Natural killer cell (primary cell): ENCODE results near the gene ERICH3. TPM values are rescaled to one million over a fixed set of nuclear protein-coding genes. Genes with fewer than 3 reads are reported as not detected.
"Not testable (repeated sequence)": the region's sequence is repeated elsewhere in the genome, so short reads cannot be mapped to it uniquely, and the experiment has no call there.

Source experiments
- ATAC-seq, 3 donors: fragments of 150-1000 bp in 2 of 3; fragments of 200-7000 bp in 1 of 3; cut with Tn5 transposase; 1 replicate in 1 of 3; 2 replicates in 2 of 3; pipeline ENCODE4 v1.10.0; 2021; ENCODE audit warnings: mild to moderate bottlenecking in 2 of 3, moderate library complexity in 2 of 3
- DNase-seq, 2 donors: peaks; one replicate each; pipeline versions ENCODE4 v3.0.0 to v3.0.0-alpha.2; 2013 to 2021; ENCODE audit warnings: mixed read lengths in 1 of 2
- H3K27ac ChIP-seq: one replicate; pipeline ENCODE4 v1.5.1; 2013; ENCODE audit warnings: mild to moderate bottlenecking, low read length
- H3K27me3 ChIP-seq: one replicate; pipeline ENCODE4 v1.6.1; 2013; ENCODE audit warnings: low read length; ENCODE audit not compliant: control insufficient read depth, insufficient read depth
- H3K36me3 ChIP-seq: one replicate; pipeline ENCODE4 v1.6.1; 2013; ENCODE audit warnings: low read length; ENCODE audit not compliant: control insufficient read depth, insufficient read depth
- H3K4me1 ChIP-seq: one replicate; pipeline ENCODE4 v1.6.1; 2013; ENCODE audit warnings: low read length; ENCODE audit not compliant: control insufficient read depth, insufficient read depth
- H3K4me3 ChIP-seq: one replicate; pipeline ENCODE4 v1.5.1; 2013; ENCODE audit warnings: low read length
- H3K9me3 ChIP-seq: one replicate; pipeline ENCODE4 v1.6.1; 2013; ENCODE audit warnings: low read length; ENCODE audit not compliant: control insufficient read depth, insufficient read depth
- H3K27ac Mint-ChIP-seq, 2 donors: one replicate each; pipeline ENCODE4 v1.8.0; 2022; ENCODE audit warnings: mild to moderate bottlenecking in 2 of 2, mixed read lengths in 2 of 2, moderate library complexity in 1 of 2
- H3K27me3 Mint-ChIP-seq, 2 donors: one replicate each; pipeline ENCODE4 v1.8.0; 2022; ENCODE audit warnings: low read depth in 2 of 2, mixed read lengths in 2 of 2
- H3K36me3 Mint-ChIP-seq: one replicate; pipeline ENCODE4 v1.8.0; 2022; ENCODE audit warnings: mixed read lengths
- H3K4me1 Mint-ChIP-seq, 2 donors: one replicate each; pipeline ENCODE4 v1.8.0; 2022; ENCODE audit warnings: mixed read lengths in 2 of 2
- H3K4me3 Mint-ChIP-seq: one replicate; pipeline ENCODE4 v1.8.0; 2022; ENCODE audit warnings: mild to moderate bottlenecking, moderate library complexity, mixed read lengths
- H3K9me3 Mint-ChIP-seq, 2 donors: one replicate each; pipeline ENCODE4 v1.8.0; 2022; ENCODE audit warnings: mixed read lengths in 2 of 2
- WGBS: methylation state at CpG from one replicate; pipeline ENCODE4 v1.1.7; 2013; ENCODE audit warnings: missing lambda C conversion rate; ENCODE audit not compliant: insufficient coverage; 5-methylcytosine and 5-hydroxymethylcytosine counted together
- intact Hi-C: fragments of 100-400 bp; cut with micrococcal nuclease; formaldehyde crosslinking; loops from one replicate; pipeline ENCODE4 v1.14.2; 2022
- total RNA-seq, 4 donors: library from RNA; stranded (reverse); fragments of 120-200 nt in 1 of 4; gene quantifications; one replicate each; pipeline versions ENCODE4 v1.2.3 to v1.2.4, GENCODE V29; 2013 to 2022
- TF ChIP-seq, protein P1 (sequence below): fragments of 200-600 bp; IDR thresholded peaks from one replicate; pipeline ENCODE4 v1.8.0; 2022; ENCODE audit warnings: antibody characterized with exemption

Gene ERICH3
- total RNA-seq, 3 donors from 2014 or later (not counting 1 experiment from before 2014, with no cell fraction given), result 0.64 to 1.0 (median 0.68) TPM

DNA sequence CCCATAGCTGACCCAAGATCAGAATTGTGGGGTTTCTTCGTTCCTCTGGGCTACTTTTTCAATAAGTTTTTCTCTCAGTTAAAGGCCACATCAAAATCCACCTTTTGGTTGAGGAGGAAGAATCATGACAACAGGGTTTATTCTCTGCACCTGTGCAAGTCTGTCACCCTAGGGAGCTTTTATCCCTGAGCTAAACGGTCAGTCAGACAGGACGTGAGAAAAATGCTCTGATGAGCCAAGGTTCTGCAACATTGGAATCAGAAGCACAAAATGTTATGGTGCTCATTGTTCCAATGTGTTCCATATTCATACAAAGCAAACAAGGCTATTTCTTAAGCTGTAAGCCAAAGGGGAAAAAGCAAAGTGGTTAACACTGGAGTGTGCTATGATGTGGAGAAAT lies 7.4 kb upstream of the ERICH3 start:
- 81% methylated on average over 2 of the region's 3 CpGs for whole genome bisulfite sequencing
- Mint-ChIP-seq H3K27me3 (peaks cover 0 to 6% of the 10 kb centered on the region in 2 donors), H3K27ac (no peak overlapping the region), H3K36me3 (no peaks in the 10 kb centered on the region), H3K4me3 (no peak overlapping the region), H3K9me3 (no peaks in the 10 kb centered on the region), H3K4me1 (no peaks in the 10 kb centered on the region)
- DNase-seq, result no peak
- no peak for ATAC-seq
- TF ChIP-seq, protein P1, sequence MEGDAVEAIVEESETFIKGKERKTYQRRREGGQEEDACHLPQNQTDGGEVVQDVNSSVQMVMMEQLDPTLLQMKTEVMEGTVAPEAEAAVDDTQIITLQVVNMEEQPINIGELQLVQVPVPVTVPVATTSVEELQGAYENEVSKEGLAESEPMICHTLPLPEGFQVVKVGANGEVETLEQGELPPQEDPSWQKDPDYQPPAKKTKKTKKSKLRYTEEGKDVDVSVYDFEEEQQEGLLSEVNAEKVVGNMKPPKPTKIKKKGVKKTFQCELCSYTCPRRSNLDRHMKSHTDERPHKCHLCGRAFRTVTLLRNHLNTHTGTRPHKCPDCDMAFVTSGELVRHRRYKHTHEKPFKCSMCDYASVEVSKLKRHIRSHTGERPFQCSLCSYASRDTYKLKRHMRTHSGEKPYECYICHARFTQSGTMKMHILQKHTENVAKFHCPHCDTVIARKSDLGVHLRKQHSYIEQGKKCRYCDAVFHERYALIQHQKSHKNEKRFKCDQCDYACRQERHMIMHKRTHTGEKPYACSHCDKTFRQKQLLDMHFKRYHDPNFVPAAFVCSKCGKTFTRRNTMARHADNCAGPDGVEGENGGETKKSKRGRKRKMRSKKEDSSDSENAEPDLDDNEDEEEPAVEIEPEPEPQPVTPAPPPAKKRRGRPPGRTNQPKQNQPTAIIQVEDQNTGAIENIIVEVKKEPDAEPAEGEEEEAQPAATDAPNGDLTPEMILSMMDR, result no peak
- Histone ChIP-seq H3K4me1 (no peaks in the 10 kb centered on the region), H3K4me3 (no peak overlapping the region), H3K36me3 (no peaks in the 10 kb centered on the region), H3K9me3 (no peaks in the 10 kb centered on the region), H3K27ac (no peak overlapping the region), H3K27me3 (no peaks in the 10 kb centered on the region)
- intact Hi-C loops, result no loop called here

DNA sequence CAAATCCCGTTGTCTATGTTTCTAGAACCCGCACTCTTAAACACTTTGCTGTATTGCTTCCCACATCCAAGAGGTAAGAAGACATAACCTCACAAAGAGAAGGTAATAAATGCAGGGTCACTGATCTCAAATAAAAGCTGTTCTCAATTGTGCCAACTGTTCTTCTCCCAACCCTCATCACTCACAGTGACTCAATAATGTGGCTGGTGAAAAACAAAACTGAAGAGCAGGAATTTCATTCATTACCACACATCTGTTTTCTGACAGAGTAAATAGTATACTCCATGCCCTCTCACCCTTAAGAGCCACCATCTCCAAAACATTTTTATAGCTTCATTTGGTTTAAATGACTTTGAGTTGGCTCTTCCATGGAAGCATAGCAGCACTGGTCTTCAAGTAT lies 6.2 kb upstream of the ERICH3 start:
- ATAC-seq, result no peak
- Histone ChIP-seq H3K4me1 (no peaks in the 10 kb centered on the region), H3K4me3 (no peak overlapping the region), H3K27me3 (no peaks in the 10 kb centered on the region), H3K27ac (no peak overlapping the region), H3K36me3 (no peaks in the 10 kb centered on the region), H3K9me3 (no peaks in the 10 kb centered on the region)
- Mint-ChIP-seq H3K4me1 (no peaks in the 10 kb centered on the region), H3K36me3 (no peaks in the 10 kb centered on the region), H3K27ac (no peak overlapping the region), H3K9me3 (no peaks in the 10 kb centered on the region), H3K4me3 (no peak overlapping the region), H3K27me3 (peaks cover 2 to 9% of the 10 kb centered on the region in 2 donors)
- intact Hi-C loops, result no loop called here
- TF ChIP-seq, protein P1, result no peak
- 81% methylated on average over 2 of the region's 2 CpGs for WGBS
- DNase-seq, result no peak

DNA sequence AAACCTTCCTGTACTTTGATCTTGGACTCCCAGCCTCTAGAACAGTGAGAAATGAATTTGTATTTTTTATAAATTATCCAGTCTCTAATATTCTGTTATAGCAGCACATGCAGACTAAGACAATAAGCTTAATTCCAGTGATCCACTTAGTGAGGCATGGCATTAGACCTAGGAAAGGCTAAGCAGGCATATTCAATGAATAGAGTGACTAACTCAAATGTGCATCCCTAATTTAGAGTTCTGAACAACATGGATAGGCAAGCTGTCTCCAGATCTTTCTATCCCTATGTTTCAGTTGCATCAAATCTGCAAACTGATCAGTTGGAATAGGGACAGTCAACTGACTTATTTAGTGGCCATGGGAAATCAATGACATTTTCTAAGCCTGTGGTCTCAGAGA lies 4.3 kb upstream of the ERICH3 start:
- peaks cover 9 to 20% of the 10 kb centered on the region in 2 donors for H3K27me3 Mint-ChIP-seq
- H3K4me1 Mint-ChIP-seq, result peaks cover 0 to 3% of the 10 kb centered on the region in 2 donors
- no peaks in the 10 kb centered on the region for H3K9me3 ChIP-seq
- no peaks in the 10 kb centered on the region for H3K4me1 ChIP-seq
- no peak overlapping the region for H3K4me3 Mint-ChIP-seq
- TF ChIP-seq, protein P1, result no peak
- no peak overlapping the region for H3K27ac ChIP-seq
- H3K36me3 ChIP-seq, result no peaks in the 10 kb centered on the region
- DNase-seq (no peak), ATAC-seq (no peak)
- no peaks in the 10 kb centered on the region for H3K36me3 Mint-ChIP-seq
- no peaks in the 10 kb centered on the region for H3K9me3 Mint-ChIP-seq
- intact Hi-C loops, result no loop called here
- no peak overlapping the region for H3K27ac Mint-ChIP-seq
- H3K4me3 ChIP-seq, result no peak overlapping the region
- no peaks in the 10 kb centered on the region for H3K27me3 ChIP-seq

DNA sequence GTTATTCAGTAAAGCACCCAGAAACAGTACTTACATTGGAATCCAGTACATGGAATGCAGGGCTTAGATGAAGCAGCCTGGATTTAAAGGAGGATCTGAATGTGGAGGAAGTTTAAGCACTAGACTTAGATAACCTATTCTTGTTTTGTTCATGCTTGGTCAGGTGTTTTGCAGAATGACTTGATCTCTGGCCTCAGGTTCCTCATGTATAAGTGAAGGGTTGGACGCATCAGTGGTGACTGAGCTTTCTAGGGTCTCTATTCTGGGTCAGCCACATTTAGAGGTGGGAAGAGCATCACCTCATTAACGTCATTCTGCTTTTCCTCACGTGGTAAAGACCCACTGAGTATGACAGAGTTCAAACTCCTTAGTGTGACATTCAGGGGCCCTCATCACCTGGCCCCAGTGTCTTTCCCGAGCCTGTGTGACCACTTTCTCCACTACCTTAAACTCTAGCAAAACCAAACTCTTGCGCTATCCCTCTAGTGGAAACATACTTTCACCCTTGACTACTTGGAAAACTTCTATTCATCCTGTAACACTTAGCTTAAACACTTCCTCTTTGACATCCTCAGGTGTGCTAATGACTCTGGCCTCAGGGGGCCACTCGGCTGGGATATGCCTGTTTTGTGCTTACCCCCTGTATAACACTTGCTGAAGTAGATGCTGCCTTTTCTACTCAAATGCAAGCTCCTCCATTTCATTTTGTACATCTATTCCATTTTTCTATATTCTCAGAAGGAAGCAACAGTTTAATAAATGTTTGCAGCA lies 871 bp upstream of the ERICH3 start:
- H3K4me3 Mint-ChIP-seq, result no peak overlapping the region
- intact Hi-C loops, result no loop called here
- Histone ChIP-seq H3K4me1 (no peaks in the 10 kb centered on the region), H3K4me3 (no peak overlapping the region), H3K27ac (no peak overlapping the region), H3K9me3 (no peaks in the 10 kb centered on the region), H3K36me3 (no peaks in the 10 kb centered on the region), H3K27me3 (no peaks in the 10 kb centered on the region)
- H3K4me1 Mint-ChIP-seq, result peaks cover 0 to 3% of the 10 kb centered on the region in 2 donors
- H3K27ac Mint-ChIP-seq, result no peak overlapping the region
- peaks cover 4 to 8% of the 10 kb centered on the region in 2 donors for H3K9me3 Mint-ChIP-seq
- H3K27me3 Mint-ChIP-seq, result peaks cover 16 to 28% of the 10 kb centered on the region in 2 donors
- 67% methylated on average over 6 of the region's 6 CpGs for WGBS
- no peak for ATAC-seq
- TF ChIP-seq, protein P1, result no peak
- no peaks in the 10 kb centered on the region for H3K36me3 Mint-ChIP-seq
- no peak for DNase-seq

DNA sequence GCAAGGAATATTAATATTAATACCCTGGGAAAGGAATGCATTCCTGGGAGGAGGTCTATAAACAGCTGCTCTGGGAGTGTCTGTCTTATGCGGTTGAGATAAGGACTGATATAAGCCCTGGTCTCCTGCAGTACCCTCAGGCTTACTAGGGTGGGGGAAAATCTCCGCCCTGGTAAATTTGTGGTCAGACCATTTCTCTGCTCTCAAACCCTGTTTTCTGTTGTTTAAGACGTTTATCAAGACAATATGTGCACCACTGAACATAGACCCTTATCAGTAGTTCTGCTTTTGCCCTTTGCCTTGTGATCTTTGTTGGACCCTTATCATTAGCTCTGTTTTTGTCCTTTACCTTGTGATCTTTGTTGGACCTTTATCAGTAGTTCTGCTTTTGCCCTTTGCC lies 2.7 kb downstream of the ERICH3 start:
- H3K4me3 ChIP-seq, H3K36me3 ChIP-seq, intact Hi-C loops, H3K4me1 ChIP-seq, H3K4me3 Mint-ChIP-seq, H3K27ac Mint-ChIP-seq, H3K27me3 ChIP-seq, DNase-seq, H3K4me1 Mint-ChIP-seq, H3K9me3 Mint-ChIP-seq, H3K27ac ChIP-seq, H3K9me3 ChIP-seq, ATAC-seq, H3K36me3 Mint-ChIP-seq: not testable (repeated sequence)
- peaks cover 16 to 34% of the 10 kb centered on the region in 2 donors for H3K27me3 Mint-ChIP-seq
- WGBS, result 79% methylated on average over 3 of the region's 3 CpGs
